ENCODE results near the gene PCSK7. TPM values are rescaled to one million over a fixed set of nuclear protein-coding genes. Genes with fewer than 3 reads are reported as not detected.

The PCSK7 gene
- total RNA-seq, 2 donors from 2014 or later, result 38.5 to 45.7 TPM

GRCh38 chr11:117197516-117198456, 34.1 kb downstream of the PCSK7 start:
- peak; percentile 58 for DNase-seq (ENCODE audit: low spot score)
- H3K9me3 ChIP-seq, result no peaks in the 10 kb centered on the region
- no peaks in the 10 kb centered on the region for H3K27me3 ChIP-seq (replicated peaks; ENCODE audit: insufficient read depth)
- peaks cover 2 to 19% of the 10 kb centered on the region in 2 donors for H3K36me3 ChIP-seq
- WGBS, result 41% methylated on average over 17 of the region's 17 CpGs
- intact Hi-C loops (cut with DNase I), result loop anchor here (2.0 kb wide), 1 partner anchor 23 kb away; no protein-coding TSS in a partner anchor
- peak overlapping the region; percentile 82 to 83 for H3K27ac ChIP-seq
- TF ChIP-seq POLR2AphosphoS5 (IDR thresholded peaks at IDR 0.05), result peak; percentile 49
- TF ChIP-seq POLR2A (IDR thresholded peaks at IDR 0.05), result no peak
- peak in 3 of 4 experiments; percentile 34 to 54 (median 48) for TF ChIP-seq CTCF (IDR thresholded peaks at IDR 0.05)
- H3K4me1 ChIP-seq (replicated peaks), result peaks cover 10% of the 10 kb centered on the region
- H3K4me3 ChIP-seq, result peak overlapping the region in 1 of 2 donors; percentile 36

GRCh38 chr11:117197006-117197405, 34.9 kb downstream of the PCSK7 start:
- no peak for DNase-seq (ENCODE audit: low spot score)
- WGBS, result 91% methylated on average over 7 of the region's 7 CpGs
- H3K4me3 ChIP-seq, result no peak overlapping the region
- peaks cover 10% of the 10 kb centered on the region for H3K4me1 ChIP-seq (replicated peaks)
- peaks cover 4 to 26% of the 10 kb centered on the region in 2 donors for H3K36me3 ChIP-seq
- intact Hi-C loops (cut with DNase I), result no loop called here
- no peak for TF ChIP-seq CTCF (IDR thresholded peaks at IDR 0.05)
- TF ChIP-seq POLR2A (IDR thresholded peaks at IDR 0.05), result no peak
- TF ChIP-seq POLR2AphosphoS5 (IDR thresholded peaks at IDR 0.05), result no peak
- H3K27me3 ChIP-seq (replicated peaks; ENCODE audit: insufficient read depth), result no peaks in the 10 kb centered on the region
- peak overlapping the region; percentile 82 to 83 for H3K27ac ChIP-seq
- H3K9me3 ChIP-seq, result no peaks in the 10 kb centered on the region

GRCh38 chr11:117195761-117196160, 36.1 kb downstream of the PCSK7 start:
- Histone ChIP-seq H3K27me3 (replicated peaks; ENCODE audit: insufficient read depth) (no peaks in the 10 kb centered on the region), H3K36me3 (peaks cover 7 to 29% of the 10 kb centered on the region in 2 donors), H3K4me1 (replicated peaks) (peaks cover 10% of the 10 kb centered on the region), H3K9me3 (no peaks in the 10 kb centered on the region), H3K4me3 (no peak overlapping the region), H3K27ac (peak overlapping the region in 1 of 2 donors; percentile 82)
- 89% methylated on average over 19 of the region's 19 CpGs for WGBS
- intact Hi-C loops (cut with DNase I), result no loop called here
- TF ChIP-seq CTCF (IDR thresholded peaks at IDR 0.05), result no peak
- TF ChIP-seq POLR2AphosphoS5 (IDR thresholded peaks at IDR 0.05), result no peak
- no peak for TF ChIP-seq POLR2A (IDR thresholded peaks at IDR 0.05)
- no peak for DNase-seq (ENCODE audit: low spot score)

GRCh38 chr11:117195258-117195657, 36.6 kb downstream of the PCSK7 start:
- no peak for DNase-seq (ENCODE audit: low spot score)
- H3K27me3 ChIP-seq (replicated peaks; ENCODE audit: insufficient read depth), result no peaks in the 10 kb centered on the region
- 87% methylated on average over 4 of the region's 4 CpGs for WGBS
- H3K4me3 ChIP-seq, result no peak overlapping the region
- H3K9me3 ChIP-seq, result no peaks in the 10 kb centered on the region
- H3K36me3 ChIP-seq, result peaks cover 9 to 34% of the 10 kb centered on the region in 2 donors
- H3K4me1 ChIP-seq (replicated peaks), result peaks cover 10% of the 10 kb centered on the region
- intact Hi-C loops (cut with DNase I), result no loop called here
- H3K27ac ChIP-seq, result peak overlapping the region in 1 of 2 donors; percentile 12
- TF ChIP-seq POLR2A (IDR thresholded peaks at IDR 0.05) (no peak), CTCF (IDR thresholded peaks at IDR 0.05) (no peak), POLR2AphosphoS5 (IDR thresholded peaks at IDR 0.05) (no peak)

Measured in prostate gland (tissue), 2 donors.